ENCODE data around the gene CMTM7. TPM values are rescaled to one million over a fixed set of nuclear protein-coding genes. Genes with fewer than 3 reads are reported as not detected.

The CMTM7 gene
- total RNA-seq, 1 experiment from 2014 or later: 62.6 TPM

GRCh38 chr3:32498992-32499391 is 107.3 kb downstream of the CMTM7 start:
- no peak for ATAC-seq
- H3K9me3 ChIP-seq (ENCODE audit: control insufficient read depth in 1 of 2, insufficient read depth in 1 of 2, low read depth in 1 of 2, low read length in 2 of 2): no peaks in the 10 kb centered on the region
- H3K9ac ChIP-seq (ENCODE audit: low read length): no peak overlapping the region
- intact Hi-C loops (cut with micrococcal nuclease): no loop called here
- TF ChIP-seq REST (IDR thresholded peaks at IDR 0.05; ENCODE audit: low read depth): no peak
- TF ChIP-seq ZFX (IDR thresholded peaks at IDR 0.05): no peak
- no peak for TF ChIP-seq CEBPB (IDR thresholded peaks at IDR 0.05; ENCODE audit: low read depth)
- no peak for DNase-seq (ENCODE audit: low read depth, low spot score)
- no peak overlapping the region for H3K27ac ChIP-seq (ENCODE audit: low read depth, low read length)
- no peaks in the 10 kb centered on the region for H3K27me3 ChIP-seq (ENCODE audit: insufficient read depth, low read length)
- peaks cover 3% of the 10 kb centered on the region; the same call in 1 of the 2 replicates for H4K20me1 ChIP-seq (ENCODE audit: insufficient read depth)
- POLR2A ChIA-PET: no interaction called here
- H2AFZ ChIP-seq (ENCODE audit: low read depth, low read length, poor library complexity, severe bottlenecking): no peak overlapping the region
- BruUV-seq (replicated peaks): no TSS peak
- peaks cover 26% of the 10 kb centered on the region for H3K79me2 ChIP-seq (ENCODE audit: insufficient read depth, low read length)
- H3K4me1 ChIP-seq (ENCODE audit: control insufficient read depth in 1 of 2, insufficient read depth in 2 of 2, low read length in 2 of 2): peaks cover 8 to 17% of the 10 kb centered on the region in 2 experiments; a peak in 3 of 4 replicates
- H3K4me3 ChIP-seq (replicated peaks in 1 of 2; ENCODE audit: low read depth in 1 of 2, low read length in 2 of 2): no peak overlapping the region
- H3K36me3 ChIP-seq (ENCODE audit: control insufficient read depth in 1 of 2, insufficient read depth in 2 of 2, low read length in 2 of 2): no peaks in the 10 kb centered on the region
- H3K4me2 ChIP-seq (ENCODE audit: low read length): no peak overlapping the region
- RAD21 ChIA-PET (ENCODE audit: low non-redundant PET in 1 of 2, low total read pairs in 2 of 2, uncharacterized antibody in 2 of 2, unreplicated experiment in 2 of 2): no interaction called here
- H3K9me2 ChIP-seq (ENCODE audit: insufficient read depth): no peaks in the 10 kb centered on the region
- CTCF ChIA-PET: no interaction called here

GRCh38 chr3:32499585-32499984 is 107.9 kb downstream of the CMTM7 start:
- DNase-seq (ENCODE audit: low read depth, low spot score): no peak
- H2AFZ ChIP-seq (ENCODE audit: low read depth, low read length, poor library complexity, severe bottlenecking): no peak overlapping the region
- no peak overlapping the region for H3K4me3 ChIP-seq (replicated peaks in 1 of 2; ENCODE audit: low read depth in 1 of 2, low read length in 2 of 2)
- ATAC-seq: no peak
- RAD21 ChIA-PET (ENCODE audit: low non-redundant PET in 1 of 2, low total read pairs in 2 of 2, uncharacterized antibody in 2 of 2, unreplicated experiment in 2 of 2): no interaction called here
- intact Hi-C loops (cut with micrococcal nuclease): no loop called here
- TF ChIP-seq CBX3 (IDR thresholded peaks at IDR 0.05; ENCODE audit: low read depth) (no peak), SP1 (IDR thresholded peaks at IDR 0.05; ENCODE audit: low read depth) (no peak), CEBPB (IDR thresholded peaks at IDR 0.05; ENCODE audit: low read depth) (no peak), TCF7L2 (IDR thresholded peaks at IDR 0.05; ENCODE audit: borderline replicate concordance, extremely low read depth, insufficient read depth, insufficient read length) (no peak), EZH2 (IDR thresholded peaks at IDR 0.05) (no peak), SRF (IDR thresholded peaks at IDR 0.05; ENCODE audit: low read depth) (no peak), CTCF (IDR thresholded peaks at IDR 0.05 in 2 of 3, conservative IDR thresholded peaks at IDR 0.05 in 1 of 3; ENCODE audit: borderline replicate concordance in 1 of 3, insufficient read depth in 1 of 3, low read depth in 2 of 3, low read length in 2 of 3) (no peak), POLR2AphosphoS5 (IDR thresholded peaks at IDR 0.05; ENCODE audit: low read depth, low read length) (no peak), EGR1 (IDR thresholded peaks at IDR 0.05; ENCODE audit: low read depth) (no peak), YY1 (IDR thresholded peaks at IDR 0.05; ENCODE audit: extremely low read depth, insufficient replicate concordance, low read depth, low read length) (no peak), JUND (IDR thresholded peaks at IDR 0.05) (no peak), FOSL1 (IDR thresholded peaks at IDR 0.05; ENCODE audit: low read depth) (no peak), POLR2A (IDR thresholded peaks at IDR 0.05; ENCODE audit: borderline replicate concordance, extremely low read depth, insufficient read depth, insufficient read length) (no peak)
- peaks cover 3% of the 10 kb centered on the region; the same call in 1 of the 2 replicates for H4K20me1 ChIP-seq (ENCODE audit: insufficient read depth)
- H3K27ac ChIP-seq (ENCODE audit: low read depth, low read length): no peak overlapping the region
- POLR2A ChIA-PET: no interaction called here
- no peaks in the 10 kb centered on the region for H3K9me3 ChIP-seq (ENCODE audit: control insufficient read depth in 1 of 2, insufficient read depth in 1 of 2, low read depth in 1 of 2, low read length in 2 of 2)
- H3K36me3 ChIP-seq (ENCODE audit: control insufficient read depth in 1 of 2, insufficient read depth in 2 of 2, low read length in 2 of 2): no peaks in the 10 kb centered on the region
- H3K27me3 ChIP-seq (ENCODE audit: insufficient read depth, low read length): no peaks in the 10 kb centered on the region
- no peak overlapping the region for H3K9ac ChIP-seq (ENCODE audit: low read length)
- CTCF ChIA-PET: no interaction called here
- H3K4me1 ChIP-seq (ENCODE audit: control insufficient read depth in 1 of 2, insufficient read depth in 2 of 2, low read length in 2 of 2): peaks cover 8 to 17% of the 10 kb centered on the region in 2 experiments; a peak in 3 of 4 replicates
- BruUV-seq (replicated peaks): no TSS peak
- H3K4me2 ChIP-seq (ENCODE audit: low read length): no peak overlapping the region
- H3K79me2 ChIP-seq (ENCODE audit: insufficient read depth, low read length): peaks cover 26% of the 10 kb centered on the region
- H3K9me2 ChIP-seq (ENCODE audit: insufficient read depth): no peaks in the 10 kb centered on the region

All from HCT116 (cell line).